Measurements from ENCODE around the gene RPL7L1.

DNA sequence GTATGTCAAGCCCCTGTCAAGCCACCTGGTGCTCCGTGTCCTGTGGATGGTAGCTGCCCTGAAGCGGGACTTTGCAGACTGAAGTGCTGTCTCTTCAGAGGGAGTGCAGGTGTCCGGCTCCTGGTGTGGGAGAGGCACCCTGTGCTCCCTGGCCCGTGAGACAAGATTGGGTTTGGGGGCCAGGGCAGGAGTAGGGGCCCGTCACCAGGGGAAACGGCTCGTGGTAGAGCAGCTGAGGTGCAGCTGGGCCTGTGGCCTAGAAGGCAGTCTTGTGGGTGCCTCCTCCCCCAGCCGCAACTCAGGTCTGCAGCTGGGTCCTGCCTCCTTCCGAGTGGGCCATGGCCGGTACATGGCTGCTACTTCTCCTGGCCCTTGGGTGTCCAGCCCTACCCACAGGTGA is 36.3 kb downstream of the RPL7L1 start, which contains the start of gene PTCRA:
- TF ChIP-seq, protein P1, sequence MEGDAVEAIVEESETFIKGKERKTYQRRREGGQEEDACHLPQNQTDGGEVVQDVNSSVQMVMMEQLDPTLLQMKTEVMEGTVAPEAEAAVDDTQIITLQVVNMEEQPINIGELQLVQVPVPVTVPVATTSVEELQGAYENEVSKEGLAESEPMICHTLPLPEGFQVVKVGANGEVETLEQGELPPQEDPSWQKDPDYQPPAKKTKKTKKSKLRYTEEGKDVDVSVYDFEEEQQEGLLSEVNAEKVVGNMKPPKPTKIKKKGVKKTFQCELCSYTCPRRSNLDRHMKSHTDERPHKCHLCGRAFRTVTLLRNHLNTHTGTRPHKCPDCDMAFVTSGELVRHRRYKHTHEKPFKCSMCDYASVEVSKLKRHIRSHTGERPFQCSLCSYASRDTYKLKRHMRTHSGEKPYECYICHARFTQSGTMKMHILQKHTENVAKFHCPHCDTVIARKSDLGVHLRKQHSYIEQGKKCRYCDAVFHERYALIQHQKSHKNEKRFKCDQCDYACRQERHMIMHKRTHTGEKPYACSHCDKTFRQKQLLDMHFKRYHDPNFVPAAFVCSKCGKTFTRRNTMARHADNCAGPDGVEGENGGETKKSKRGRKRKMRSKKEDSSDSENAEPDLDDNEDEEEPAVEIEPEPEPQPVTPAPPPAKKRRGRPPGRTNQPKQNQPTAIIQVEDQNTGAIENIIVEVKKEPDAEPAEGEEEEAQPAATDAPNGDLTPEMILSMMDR (conservative IDR thresholded peaks at IDR 0.05; ENCODE audit: low read depth, low read length) = no peak
- TF ChIP-seq POLR2A (IDR thresholded peaks at IDR 0.05; ENCODE audit: low read depth, low read length) = no peak
- TF ChIP-seq, protein P2, sequence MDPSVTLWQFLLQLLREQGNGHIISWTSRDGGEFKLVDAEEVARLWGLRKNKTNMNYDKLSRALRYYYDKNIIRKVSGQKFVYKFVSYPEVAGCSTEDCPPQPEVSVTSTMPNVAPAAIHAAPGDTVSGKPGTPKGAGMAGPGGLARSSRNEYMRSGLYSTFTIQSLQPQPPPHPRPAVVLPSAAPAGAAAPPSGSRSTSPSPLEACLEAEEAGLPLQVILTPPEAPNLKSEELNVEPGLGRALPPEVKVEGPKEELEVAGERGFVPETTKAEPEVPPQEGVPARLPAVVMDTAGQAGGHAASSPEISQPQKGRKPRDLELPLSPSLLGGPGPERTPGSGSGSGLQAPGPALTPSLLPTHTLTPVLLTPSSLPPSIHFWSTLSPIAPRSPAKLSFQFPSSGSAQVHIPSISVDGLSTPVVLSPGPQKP (IDR thresholded peaks at IDR 0.05; ENCODE audit: borderline replicate concordance, low read depth, low read length) = no peak
- TF ChIP-seq, protein P3, sequence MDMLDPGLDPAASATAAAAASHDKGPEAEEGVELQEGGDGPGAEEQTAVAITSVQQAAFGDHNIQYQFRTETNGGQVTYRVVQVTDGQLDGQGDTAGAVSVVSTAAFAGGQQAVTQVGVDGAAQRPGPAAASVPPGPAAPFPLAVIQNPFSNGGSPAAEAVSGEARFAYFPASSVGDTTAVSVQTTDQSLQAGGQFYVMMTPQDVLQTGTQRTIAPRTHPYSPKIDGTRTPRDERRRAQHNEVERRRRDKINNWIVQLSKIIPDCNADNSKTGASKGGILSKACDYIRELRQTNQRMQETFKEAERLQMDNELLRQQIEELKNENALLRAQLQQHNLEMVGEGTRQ (IDR thresholded peaks at IDR 0.05; ENCODE audit: low read depth, low read length) = no peak
- TF ChIP-seq RAD21 (IDR thresholded peaks at IDR 0.05; ENCODE audit: low read length) = no peak
